Measurements from ENCODE around the gene PNLIPRP2.

Gene PNLIPRP2

GRCh38 chr10:116612107-116612769 lies 8.5 kb upstream of the PNLIPRP2 start:
- no peak for DNase-seq (ENCODE audit: low spot score)

- no peak for DNase-seq (ENCODE audit: low spot score)
Observed at GRCh38 chr10:116613471-116613870, 7.3 kb upstream of the PNLIPRP2 start.

GRCh38 chr10:116614796-116615195 lies 6.0 kb upstream of the PNLIPRP2 start:
- no peak for DNase-seq (ENCODE audit: low spot score)

GRCh38 chr10:116615199-116615776 lies 5.5 kb upstream of the PNLIPRP2 start:
- DNase-seq (ENCODE audit: low spot score): no peak

GRCh38 chr10:116621476-116621875 lies 723 bp downstream of the PNLIPRP2 start:
- no peak for DNase-seq (ENCODE audit: low spot score)

- DNase-seq (ENCODE audit: low spot score): no peak
Observed at GRCh38 chr10:116621934-116622655, 1.3 kb downstream of the PNLIPRP2 start.

GRCh38 chr10:116625845-116626244 lies 5.1 kb downstream of the PNLIPRP2 start:
- DNase-seq (ENCODE audit: low spot score): no peak

- DNase-seq (ENCODE audit: low spot score): no peak
Observed at GRCh38 chr10:116626815-116627214, 6.1 kb downstream of the PNLIPRP2 start.

- DNase-seq (ENCODE audit: low spot score): peak; percentile 26
Observed at GRCh38 chr10:116627386-116627933, 6.7 kb downstream of the PNLIPRP2 start.

- DNase-seq (ENCODE audit: low spot score): no peak
Observed at GRCh38 chr10:116629340-116629739, 8.6 kb downstream of the PNLIPRP2 start.

- DNase-seq (ENCODE audit: low spot score): no peak
Observed at GRCh38 chr10:116630020-116630419, 9.3 kb downstream of the PNLIPRP2 start.

GRCh38 chr10:116631871-116632295 lies 11.1 kb downstream of the PNLIPRP2 start:
- DNase-seq (ENCODE audit: low spot score): no peak

GRCh38 chr10:116632596-116633215 lies 12.0 kb downstream of the PNLIPRP2 start:
- no peak for DNase-seq (ENCODE audit: low spot score)

GRCh38 chr10:116633216-116633600 lies 12.5 kb downstream of the PNLIPRP2 start:
- no peak for DNase-seq (ENCODE audit: low spot score)

- DNase-seq (ENCODE audit: low spot score): no peak
Observed at GRCh38 chr10:116634126-116634975, 13.6 kb downstream of the PNLIPRP2 start.

- DNase-seq (ENCODE audit: low spot score): no peak
Observed at GRCh38 chr10:116636385-116636784, 15.6 kb downstream of the PNLIPRP2 start.

- DNase-seq (ENCODE audit: low spot score): no peak
Observed at GRCh38 chr10:116636976-116637375, 16.2 kb downstream of the PNLIPRP2 start.

- DNase-seq (ENCODE audit: low spot score): no peak
Observed at GRCh38 chr10:116637830-116638229, 17.1 kb downstream of the PNLIPRP2 start.

- no peak for DNase-seq (ENCODE audit: low spot score)
Observed at GRCh38 chr10:116646502-116646901, 25.7 kb downstream of the PNLIPRP2 start.

GRCh38 chr10:116648903-116649302 lies 28.1 kb downstream of the PNLIPRP2 start:
- no peak for DNase-seq (ENCODE audit: low spot score)

- DNase-seq (ENCODE audit: low spot score): no peak
Observed at GRCh38 chr10:116653885-116654284, 33.1 kb downstream of the PNLIPRP2 start.

All from SK-N-DZ (cell line).